Endothelial cell of umbilical vein (primary cell): ENCODE measurements around the gene LCE3A. TPM values are rescaled to one million over a fixed set of nuclear protein-coding genes. Genes with fewer than 3 reads are reported as not detected.

Experiments
- BruUV-seq: library from RNA; stranded (reverse); fragments of 400-500 nt; replicated peaks from 2 replicates; lab custom pipeline; 2021; lab: Mats Ljungman, UMichigan
- CTCF ChIA-PET: fragments of 300-600, 350-600 bp; sonication (Branson Sonifier 250); formaldehyde crosslinking; loops from one replicate; lab custom pipeline; 2021; ENCODE audit warnings: antibody characterized with exemption, inconsistent platforms; lab: Charles Lee
- POLR2A ChIA-PET: fragments of 300-600, 350-600 bp; sonication (Branson Sonifier 250); formaldehyde crosslinking; loops from one replicate; lab custom pipeline; 2021; ENCODE audit warnings: antibody characterized with exemption, inconsistent platforms; lab: Charles Lee
- DNase-seq: peaks from one replicate; pipeline ENCODE4 v3.0.0-alpha.2; 2011; ENCODE audit warnings: low read depth, low spot score
- FAIRE-seq: peaks from 2 replicates; lab custom pipeline; 2011; peaks lifted over from hg19 to GRCh38; lab: Jason Lieb, UNC
- H2AFZ ChIP-seq: 2 replicates; pipeline ENCODE4 v1.6.0; 2012; ENCODE audit warnings: low read depth, low read length, control low read depth, inconsistent platforms
- H3K27ac ChIP-seq: 2 replicates; pipeline ENCODE4 v1.5.1; 2011; ENCODE audit warnings: low read depth, mild to moderate bottlenecking, control low read depth, low read length, moderate library complexity; ENCODE audit not compliant: insufficient read depth
- H3K27me3 ChIP-seq, 2 experiments: 2 replicates each; pipeline versions ENCODE4 v1.6.0 to v1.6.1; 2011; ENCODE audit warnings: low read length in 2 of 2, mixed read lengths in 1 of 2; ENCODE audit not compliant: control insufficient read depth in 2 of 2, insufficient read depth in 2 of 2
- H3K36me3 ChIP-seq, 2 experiments: 2 replicates in 1 of 2; 3 replicates in 1 of 2; pipeline ENCODE4 v1.5.1; 2011; ENCODE audit warnings: low read length in 2 of 2, mild to moderate bottlenecking in 1 of 2, moderate library complexity in 1 of 2; ENCODE audit not compliant: control insufficient read depth in 2 of 2, insufficient read depth in 2 of 2; ENCODE audit errors: extremely low read depth in 1 of 2
- H3K4me1 ChIP-seq: 3 replicates; pipeline ENCODE4 v1.5.1; 2011; ENCODE audit warnings: mild to moderate bottlenecking, low read length; ENCODE audit not compliant: control insufficient read depth, insufficient read depth; ENCODE audit errors: extremely low read depth
- H3K4me2 ChIP-seq: 2 replicates; pipeline ENCODE4 v1.6.1; 2011; ENCODE audit warnings: low read length, control low read depth, mixed read lengths; ENCODE audit not compliant: insufficient read depth
- H3K4me3 ChIP-seq, 3 experiments: fragments of 200-600 bp in 1 of 3; sonication (generic), shearing (Covaris generic) in 1 of 3; replicated peaks in 1 of 3; 2 replicates each; pipeline ENCODE4 v1.5.1; 2011 to 2016; ENCODE audit warnings: control low read depth in 3 of 3, low read length in 3 of 3, mild to moderate bottlenecking in 2 of 3, inconsistent platforms in 1 of 3, low read depth in 1 of 3, moderate library complexity in 1 of 3; ENCODE audit not compliant: insufficient read depth in 1 of 3
- H3K79me2 ChIP-seq: 2 replicates; pipeline ENCODE4 v1.6.0; 2012; ENCODE audit warnings: low read length, inconsistent platforms; ENCODE audit not compliant: control insufficient read depth, insufficient read depth
- H3K9ac ChIP-seq: replicated peaks from 2 replicates; pipeline ENCODE3; 2011; ENCODE audit warnings: low read length, control low read depth; ENCODE audit not compliant: insufficient read depth; ENCODE audit errors: extremely low read depth
- H3K9me1 ChIP-seq: replicated peaks from 3 replicates; pipeline ENCODE4 v1.6.0; 2011; ENCODE audit warnings: mild to moderate bottlenecking, low read length; ENCODE audit not compliant: control insufficient read depth, insufficient read depth; ENCODE audit errors: extremely low read depth
- H3K9me3 ChIP-seq: replicated peaks from 2 replicates; pipeline ENCODE4 v1.5.1; 2012; ENCODE audit warnings: low read length, inconsistent platforms; ENCODE audit not compliant: control insufficient read depth, insufficient read depth
- H4K20me1 ChIP-seq: replicated peaks from 2 replicates; pipeline ENCODE3; 2011; ENCODE audit warnings: mild to moderate bottlenecking, low read length; ENCODE audit not compliant: control insufficient read depth, insufficient read depth; ENCODE audit errors: extremely low read depth
- EZH2 ChIP-seq: IDR thresholded peaks from 2 replicates; pipeline ENCODE4 v1.6.1; 2012; ENCODE audit warnings: borderline replicate concordance, low read depth, mild to moderate bottlenecking, moderate library complexity, low read length, inconsistent platforms; ENCODE audit not compliant: severe bottlenecking
- FOS ChIP-seq: IDR thresholded peaks from 2 replicates; pipeline ENCODE4 v1.6.1; 2011; ENCODE audit warnings: mild to moderate bottlenecking, low read length, moderate library complexity, borderline replicate concordance; ENCODE audit not compliant: insufficient read depth
- GATA2 ChIP-seq: IDR thresholded peaks from 2 replicates; pipeline ENCODE4 v1.7.0; 2011; ENCODE audit warnings: low read depth, mild to moderate bottlenecking, moderate library complexity, mixed read lengths, low read length; ENCODE audit not compliant: insufficient read length, insufficient read depth
- JUN ChIP-seq: IDR thresholded peaks from 2 replicates; pipeline ENCODE4 v1.6.1; 2011; ENCODE audit warnings: borderline replicate concordance, low read depth; ENCODE audit not compliant: insufficient read length, insufficient read depth
- MYC ChIP-seq: IDR thresholded peaks from one replicate; pipeline ENCODE4 v1.6.1; 2011; ENCODE audit warnings: mild to moderate bottlenecking, low read depth, low read length
- POLR2A ChIP-seq: IDR thresholded peaks from 2 replicates; pipeline ENCODE4 v1.6.1; 2012; ENCODE audit warnings: low read depth, mild to moderate bottlenecking, control low read depth, low read length
- POLR2AphosphoS5 ChIP-seq: IDR thresholded peaks from 2 replicates; pipeline ENCODE4 v1.6.1; 2012; ENCODE audit warnings: low read depth, mild to moderate bottlenecking, control low read depth, low read length, moderate library complexity; ENCODE audit not compliant: insufficient read depth
- dilution Hi-C: fragments of 300-500 bp; cut with MboI; formaldehyde crosslinking; loops from one replicate; pipeline ENCODE4 v1.15.0; 2019; ENCODE audit warnings: low sequenced_read_pairs; ENCODE audit not compliant: extremely low pct_ligation_motif_present
- intact Hi-C: fragments of 100-400 bp; cut with micrococcal nuclease; formaldehyde crosslinking; loops from one replicate; pipeline ENCODE4 v1.10.0; 2022
- polyA plus RNA-seq, 4 experiments: library from polyadenylated mRNA; depleted of rRNA in 3 of 4; stranded (reverse) in 3 of 4; unstranded in 1 of 4; fragments of >200 nt; gene quantifications; 2 replicates each; pipeline versions ENCODE4 v1.2.1 to v1.2.3, GENCODE V29; 2011 to 2012; ENCODE audit warnings: missing spikeins in 1 of 4
- total RNA-seq: library from RNA; stranded (reverse); gene quantifications from 2 replicates; pipeline ENCODE4 v1.2.3, GENCODE V29; 2021
- TF ChIP-seq, protein P1 (sequence below), 2 donors: IDR thresholded peaks; 1 replicate in 1 of 2; 2 replicates in 1 of 2; pipeline ENCODE4 v1.5.1; 2011; ENCODE audit warnings: low read length in 2 of 2, mild to moderate bottlenecking in 2 of 2, moderate library complexity in 2 of 2, control low read depth in 1 of 2, inconsistent platforms in 1 of 2, low read depth in 1 of 2; ENCODE audit not compliant: insufficient read depth in 1 of 2; ENCODE audit errors: extremely low read depth in 1 of 2
- TF ChIP-seq, protein P2 (sequence below): IDR thresholded peaks from 2 replicates; pipeline ENCODE4 v1.6.1; 2011; ENCODE audit not compliant: insufficient read depth, insufficient read length

The LCE3A gene
- total and polyA plus RNA-seq, 2 donors (not counting 3 experiments of a cell fraction or from before 2014, with no cell fraction given) = not detected

DNA sequence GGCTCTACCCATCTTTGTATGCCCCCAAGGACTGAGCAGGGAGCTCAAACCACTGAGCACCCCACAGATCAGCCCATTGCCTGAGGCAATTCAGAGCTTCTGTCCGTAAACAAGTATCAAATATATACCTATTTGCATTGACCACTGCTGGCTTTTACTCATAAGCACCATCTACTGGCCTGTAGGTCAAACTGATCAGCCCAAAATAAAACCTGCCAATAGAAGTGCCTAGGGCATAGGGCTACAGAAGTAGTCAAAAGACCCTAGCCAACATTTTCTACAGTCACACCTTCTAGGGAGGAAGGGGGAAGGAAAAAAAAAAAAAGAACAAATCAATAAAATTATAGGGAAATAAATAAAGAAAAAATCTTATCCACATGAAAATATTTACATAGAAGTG lies 37.3 kb downstream of the LCE3A start:
- no peaks in the 10 kb centered on the region for H3K36me3 ChIP-seq
- no peaks in the 10 kb centered on the region for H3K79me2 ChIP-seq
- no peaks in the 10 kb centered on the region for H3K9me1 ChIP-seq
- DNase-seq = no peak
- dilution Hi-C loops = no loop called here
- no peak for TF ChIP-seq FOS
- no peak for TF ChIP-seq POLR2AphosphoS5
- TF ChIP-seq, protein P1, sequence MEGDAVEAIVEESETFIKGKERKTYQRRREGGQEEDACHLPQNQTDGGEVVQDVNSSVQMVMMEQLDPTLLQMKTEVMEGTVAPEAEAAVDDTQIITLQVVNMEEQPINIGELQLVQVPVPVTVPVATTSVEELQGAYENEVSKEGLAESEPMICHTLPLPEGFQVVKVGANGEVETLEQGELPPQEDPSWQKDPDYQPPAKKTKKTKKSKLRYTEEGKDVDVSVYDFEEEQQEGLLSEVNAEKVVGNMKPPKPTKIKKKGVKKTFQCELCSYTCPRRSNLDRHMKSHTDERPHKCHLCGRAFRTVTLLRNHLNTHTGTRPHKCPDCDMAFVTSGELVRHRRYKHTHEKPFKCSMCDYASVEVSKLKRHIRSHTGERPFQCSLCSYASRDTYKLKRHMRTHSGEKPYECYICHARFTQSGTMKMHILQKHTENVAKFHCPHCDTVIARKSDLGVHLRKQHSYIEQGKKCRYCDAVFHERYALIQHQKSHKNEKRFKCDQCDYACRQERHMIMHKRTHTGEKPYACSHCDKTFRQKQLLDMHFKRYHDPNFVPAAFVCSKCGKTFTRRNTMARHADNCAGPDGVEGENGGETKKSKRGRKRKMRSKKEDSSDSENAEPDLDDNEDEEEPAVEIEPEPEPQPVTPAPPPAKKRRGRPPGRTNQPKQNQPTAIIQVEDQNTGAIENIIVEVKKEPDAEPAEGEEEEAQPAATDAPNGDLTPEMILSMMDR (IDR thresholded peaks at IDR 0.05; ENCODE audit: extremely low read depth in 1 of 2, insufficient read depth in 1 of 2, low read depth in 1 of 2, low read length in 2 of 2) = no peak
- no peak for TF ChIP-seq EZH2
- TF ChIP-seq JUN = no peak
- TF ChIP-seq MYC = no peak
- TF ChIP-seq GATA2 = no peak
- TF ChIP-seq, protein P2, sequence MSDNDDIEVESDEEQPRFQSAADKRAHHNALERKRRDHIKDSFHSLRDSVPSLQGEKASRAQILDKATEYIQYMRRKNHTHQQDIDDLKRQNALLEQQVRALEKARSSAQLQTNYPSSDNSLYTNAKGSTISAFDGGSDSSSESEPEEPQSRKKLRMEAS = no peak
- no peak for TF ChIP-seq POLR2A
- no peak overlapping the region for H3K27ac ChIP-seq
- no peak overlapping the region for H3K4me3 ChIP-seq
- no peaks in the 10 kb centered on the region for H3K4me1 ChIP-seq
- no peaks in the 10 kb centered on the region for H3K9me3 ChIP-seq
- intact Hi-C loops = no loop called here
- H3K4me2 ChIP-seq = no peak overlapping the region
- BruUV-seq = no TSS peak
- no peak overlapping the region for H2AFZ ChIP-seq
- H3K9ac ChIP-seq = no peak overlapping the region
- FAIRE-seq = no peak
- no peaks in the 10 kb centered on the region for H3K27me3 ChIP-seq
- CTCF ChIA-PET = no interaction called here
- POLR2A ChIA-PET = no interaction called here
- H4K20me1 ChIP-seq = no peaks in the 10 kb centered on the region
